ENCODE results near the gene SBF2. TPM values are rescaled to one million over a fixed set of nuclear protein-coding genes. Genes with fewer than 3 reads are reported as not detected.
"Not testable (repeated sequence)": the region's sequence is repeated elsewhere in the genome, so short reads cannot be mapped to it uniquely, and the experiment has no call there.

Gene SBF2
- total RNA-seq, 1 donor from 2014 or later, result 24.0 TPM

GRCh38 chr11:9953994-9954626 lies 339.9 kb downstream of the SBF2 start:
- Histone ChIP-seq H3K36me3 (ENCODE audit: control insufficient read depth, insufficient read depth, low read length) (peaks cover under 1% of the 10 kb centered on the region), H3K4me3 (ENCODE audit: low read depth, low read length) (no peak overlapping the region), H3K27me3 (ENCODE audit: control insufficient read depth, insufficient read depth, low read length) (no peaks in the 10 kb centered on the region)
- FAIRE-seq (no peak), DNase-seq (ENCODE audit: low read depth) (peak; percentile 27)
- TF ChIP-seq, protein P1, sequence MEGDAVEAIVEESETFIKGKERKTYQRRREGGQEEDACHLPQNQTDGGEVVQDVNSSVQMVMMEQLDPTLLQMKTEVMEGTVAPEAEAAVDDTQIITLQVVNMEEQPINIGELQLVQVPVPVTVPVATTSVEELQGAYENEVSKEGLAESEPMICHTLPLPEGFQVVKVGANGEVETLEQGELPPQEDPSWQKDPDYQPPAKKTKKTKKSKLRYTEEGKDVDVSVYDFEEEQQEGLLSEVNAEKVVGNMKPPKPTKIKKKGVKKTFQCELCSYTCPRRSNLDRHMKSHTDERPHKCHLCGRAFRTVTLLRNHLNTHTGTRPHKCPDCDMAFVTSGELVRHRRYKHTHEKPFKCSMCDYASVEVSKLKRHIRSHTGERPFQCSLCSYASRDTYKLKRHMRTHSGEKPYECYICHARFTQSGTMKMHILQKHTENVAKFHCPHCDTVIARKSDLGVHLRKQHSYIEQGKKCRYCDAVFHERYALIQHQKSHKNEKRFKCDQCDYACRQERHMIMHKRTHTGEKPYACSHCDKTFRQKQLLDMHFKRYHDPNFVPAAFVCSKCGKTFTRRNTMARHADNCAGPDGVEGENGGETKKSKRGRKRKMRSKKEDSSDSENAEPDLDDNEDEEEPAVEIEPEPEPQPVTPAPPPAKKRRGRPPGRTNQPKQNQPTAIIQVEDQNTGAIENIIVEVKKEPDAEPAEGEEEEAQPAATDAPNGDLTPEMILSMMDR (IDR thresholded peaks at IDR 0.05; ENCODE audit: insufficient read depth, low read length, severe bottlenecking), result no peak

DNA sequence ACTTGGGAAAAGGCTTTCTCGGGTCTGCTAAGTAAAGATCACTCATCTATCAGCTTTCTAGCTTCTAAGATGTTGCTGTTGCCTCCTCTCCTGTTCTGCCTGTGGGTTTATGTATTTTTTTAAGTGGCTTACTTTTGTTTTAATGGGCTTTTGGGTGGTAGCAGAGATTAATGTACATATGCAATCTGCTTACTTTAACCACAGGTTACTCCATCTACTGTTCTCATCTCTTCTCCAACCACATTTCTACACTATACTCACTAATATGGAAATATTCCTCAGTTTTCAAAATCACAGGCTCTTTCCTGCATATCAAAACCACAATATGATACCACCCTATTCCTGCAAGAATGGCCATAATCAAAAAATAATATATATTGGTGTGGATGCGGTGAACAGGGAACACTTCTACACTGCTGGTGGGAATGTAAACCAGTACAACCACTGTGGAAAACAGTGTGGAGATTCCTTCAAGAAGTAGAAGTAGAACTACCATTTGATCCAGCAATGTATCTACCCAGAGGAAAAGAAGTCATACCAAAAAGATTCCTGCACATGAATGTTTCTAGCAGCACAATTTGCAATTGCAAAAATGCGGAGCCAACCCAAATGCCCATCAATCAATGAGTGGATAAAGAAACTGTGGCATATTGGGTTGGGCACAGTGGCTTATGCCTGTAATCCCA lies 341.4 kb downstream of the SBF2 start:
- TF ChIP-seq, protein P1 (IDR thresholded peaks at IDR 0.05; ENCODE audit: insufficient read depth, low read length, severe bottlenecking), result no peak
- Histone ChIP-seq H3K36me3 (ENCODE audit: control insufficient read depth, insufficient read depth, low read length) (no peaks in the 10 kb centered on the region), H3K27me3 (ENCODE audit: control insufficient read depth, insufficient read depth, low read length) (no peaks in the 10 kb centered on the region), H3K4me3 (ENCODE audit: low read depth, low read length) (no peak overlapping the region)
- no peak for DNase-seq (ENCODE audit: low read depth)
- FAIRE-seq, result no peak

- Histone ChIP-seq H3K36me3 (ENCODE audit: control insufficient read depth, insufficient read depth, low read length) (no peaks in the 10 kb centered on the region), H3K4me3 (ENCODE audit: low read depth, low read length) (no peak overlapping the region), H3K27me3 (ENCODE audit: control insufficient read depth, insufficient read depth, low read length) (no peaks in the 10 kb centered on the region)
- DNase-seq (ENCODE audit: low read depth) (no peak), FAIRE-seq (no peak)
- TF ChIP-seq, protein P1 (IDR thresholded peaks at IDR 0.05; ENCODE audit: insufficient read depth, low read length, severe bottlenecking), result no peak
Observed at GRCh38 chr11:9951807-9952206, 342.2 kb downstream of the SBF2 start.

DNA sequence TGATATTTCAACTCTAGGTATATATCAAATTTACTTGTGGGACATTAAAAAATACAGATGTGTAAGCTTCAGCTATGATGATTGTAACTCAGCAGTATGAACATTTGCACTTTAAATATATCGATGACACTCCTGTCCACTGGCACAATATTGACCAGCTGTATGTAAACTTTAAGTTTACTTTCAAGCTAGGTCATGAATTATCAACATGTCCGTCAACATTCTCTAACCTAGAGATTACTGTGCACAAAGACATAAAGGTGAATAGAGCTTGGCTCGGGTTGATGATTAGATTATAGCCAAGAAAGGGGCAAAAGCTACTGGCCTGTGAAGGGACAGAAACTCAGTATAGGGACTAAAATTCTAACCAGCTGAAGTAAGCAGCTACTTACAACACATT lies 343.6 kb downstream of the SBF2 start:
- no peaks in the 10 kb centered on the region for H3K27me3 ChIP-seq (ENCODE audit: control insufficient read depth, insufficient read depth, low read length)
- DNase-seq (ENCODE audit: low read depth) (no peak), FAIRE-seq (no peak)
- H3K36me3 ChIP-seq (ENCODE audit: control insufficient read depth, insufficient read depth, low read length), result no peaks in the 10 kb centered on the region
- H3K4me3 ChIP-seq (ENCODE audit: low read depth, low read length), result no peak overlapping the region
- TF ChIP-seq, protein P1 (IDR thresholded peaks at IDR 0.05; ENCODE audit: insufficient read depth, low read length, severe bottlenecking), result no peak

GRCh38 chr11:9947231-9947864 lies 346.7 kb downstream of the SBF2 start:
- Histone ChIP-seq H3K4me3 (ENCODE audit: low read depth, low read length) (no peak overlapping the region), H3K27me3 (ENCODE audit: control insufficient read depth, insufficient read depth, low read length) (no peaks in the 10 kb centered on the region), H3K36me3 (ENCODE audit: control insufficient read depth, insufficient read depth, low read length) (no peaks in the 10 kb centered on the region)
- DNase-seq (ENCODE audit: low read depth) (no peak), FAIRE-seq (no peak)
- TF ChIP-seq, protein P1 (IDR thresholded peaks at IDR 0.05; ENCODE audit: insufficient read depth, low read length, severe bottlenecking), result no peak

GRCh38 chr11:9945680-9946079 lies 348.3 kb downstream of the SBF2 start:
- not testable (repeated sequence) for H3K4me3 ChIP-seq (ENCODE audit: low read depth, low read length); H3K27me3 ChIP-seq (ENCODE audit: control insufficient read depth, insufficient read depth, low read length); DNase-seq (ENCODE audit: low read depth); FAIRE-seq; H3K36me3 ChIP-seq (ENCODE audit: control insufficient read depth, insufficient read depth, low read length)

All from bronchial epithelial cell (primary cell).